ENCODE data around the gene CELA2B. TPM values are rescaled to one million over a fixed set of nuclear protein-coding genes. Genes with fewer than 3 reads are reported as not detected.

The CELA2B gene
- total and polyA plus RNA-seq, 9 of the 15 experiments (the other 6 are each of a cell fraction or from before 2014, with no cell fraction given), result 0.25 to 2.1 (median 0.38) TPM; not detected in 5

DNA sequence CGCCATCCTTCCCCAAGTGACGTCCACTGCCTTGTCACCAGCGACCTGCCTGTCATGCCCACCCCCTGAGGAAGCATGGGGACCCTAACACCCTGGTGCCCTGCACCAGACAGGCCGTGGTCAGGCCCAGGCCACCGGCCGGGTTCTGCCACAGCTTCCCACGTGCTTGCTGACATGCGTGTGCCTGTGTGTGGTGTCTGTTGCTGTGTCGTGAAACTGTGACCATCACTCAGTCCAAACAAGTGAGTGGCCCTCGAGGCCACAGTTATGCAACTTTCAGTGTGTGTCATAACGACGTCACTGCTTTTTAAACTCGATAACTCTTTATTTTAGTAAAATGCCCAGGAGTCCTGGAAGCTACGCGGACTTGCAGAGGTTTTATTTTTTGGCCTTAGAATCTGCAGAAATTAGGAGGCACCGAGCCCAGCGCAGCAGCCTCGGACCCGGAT lies 46.2 kb upstream of the CELA2B start (continued):
- TF ChIP-seq, protein P1, sequence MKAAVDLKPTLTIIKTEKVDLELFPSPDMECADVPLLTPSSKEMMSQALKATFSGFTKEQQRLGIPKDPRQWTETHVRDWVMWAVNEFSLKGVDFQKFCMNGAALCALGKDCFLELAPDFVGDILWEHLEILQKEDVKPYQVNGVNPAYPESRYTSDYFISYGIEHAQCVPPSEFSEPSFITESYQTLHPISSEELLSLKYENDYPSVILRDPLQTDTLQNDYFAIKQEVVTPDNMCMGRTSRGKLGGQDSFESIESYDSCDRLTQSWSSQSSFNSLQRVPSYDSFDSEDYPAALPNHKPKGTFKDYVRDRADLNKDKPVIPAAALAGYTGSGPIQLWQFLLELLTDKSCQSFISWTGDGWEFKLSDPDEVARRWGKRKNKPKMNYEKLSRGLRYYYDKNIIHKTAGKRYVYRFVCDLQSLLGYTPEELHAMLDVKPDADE (conservative IDR thresholded peaks at IDR 0.05; ENCODE audit: control insufficient read depth, low read depth, low read length), result no peak
- no peak for TF ChIP-seq MCM3 (IDR thresholded peaks at IDR 0.05)
- no peak for TF ChIP-seq TOE1 (IDR thresholded peaks at IDR 0.05; ENCODE audit: borderline replicate concordance)
- TF ChIP-seq TOE1 (CRISPR knock-in tag; IDR thresholded peaks at IDR 0.05; ENCODE audit: borderline replicate concordance, low read depth), result no peak
- TF ChIP-seq ZNF57 (CRISPR knock-in tag; IDR thresholded peaks at IDR 0.05), result no peak
- TF ChIP-seq SPI1 (IDR thresholded peaks at IDR 0.05; ENCODE audit: borderline replicate concordance, low read depth, low read length), result no peak
- TF ChIP-seq RFX7 (CRISPR knock-in tag; IDR thresholded peaks at IDR 0.05), result no peak
- TF ChIP-seq HOXB6 (CRISPR knock-in tag; IDR thresholded peaks at IDR 0.05; ENCODE audit: borderline replicate concordance), result no peak
- TF ChIP-seq COPS2 (conservative IDR thresholded peaks at IDR 0.05), result no peak
- TF ChIP-seq SRSF9 (IDR thresholded peaks at IDR 0.05; ENCODE audit: borderline replicate concordance, low read depth, low read length), result no peak
- TF ChIP-seq SOX6 (IDR thresholded peaks at IDR 0.05), result no peak
- no peak for TF ChIP-seq ZNF695 (CRISPR knock-in tag; IDR thresholded peaks at IDR 0.05)
- no peak for TF ChIP-seq NELFE (IDR thresholded peaks at IDR 0.05; ENCODE audit: insufficient read depth, insufficient read length)
- TF ChIP-seq, protein P2, sequence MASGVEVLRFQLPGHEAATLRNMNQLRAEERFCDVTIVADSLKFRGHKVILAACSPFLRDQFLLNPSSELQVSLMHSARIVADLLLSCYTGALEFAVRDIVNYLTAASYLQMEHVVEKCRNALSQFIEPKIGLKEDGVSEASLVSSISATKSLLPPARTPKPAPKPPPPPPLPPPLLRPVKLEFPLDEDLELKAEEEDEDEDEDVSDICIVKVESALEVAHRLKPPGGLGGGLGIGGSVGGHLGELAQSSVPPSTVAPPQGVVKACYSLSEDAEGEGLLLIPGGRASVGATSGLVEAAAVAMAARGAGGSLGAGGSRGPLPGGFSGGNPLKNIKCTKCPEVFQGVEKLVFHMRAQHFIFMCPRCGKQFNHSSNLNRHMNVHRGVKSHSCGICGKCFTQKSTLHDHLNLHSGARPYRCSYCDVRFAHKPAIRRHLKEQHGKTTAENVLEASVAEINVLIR (CRISPR knock-in tag; IDR thresholded peaks at IDR 0.05), result no peak
- no peak for TF ChIP-seq ATF1 (CRISPR knock-in tag; IDR thresholded peaks at IDR 0.05)
- TF ChIP-seq ATF1 (tag; IDR thresholded peaks at IDR 0.05), result peak; percentile 63
- peak; percentile 64; the same call in 1 of the 2 replicates for TF ChIP-seq ATF7 (IDR thresholded peaks at IDR 0.05)
- no peak for TF ChIP-seq POLR2AphosphoS2 (IDR thresholded peaks at IDR 0.05; ENCODE audit: low read length)
- TF ChIP-seq CREM (IDR thresholded peaks at IDR 0.05; ENCODE audit: low read depth), result peak; percentile 47; the same call in 1 of the 2 replicates
- TF ChIP-seq BCOR (IDR thresholded peaks at IDR 0.05), result no peak
- peak; percentile 60 for TF ChIP-seq CEBPG (CRISPR knock-in tag; IDR thresholded peaks at IDR 0.05)
- peak; percentile 48 to 69; a peak in 2 of 4 replicates for TF ChIP-seq CEBPG (tag; conservative IDR thresholded peaks at IDR 0.05 in 1 of 2, IDR thresholded peaks at IDR 0.05 in 1 of 2)
- peak; percentile 57; the same call in 1 of the 2 replicates for TF ChIP-seq FOSL1 (tag; conservative IDR thresholded peaks at IDR 0.05)
- TF ChIP-seq, protein P3, sequence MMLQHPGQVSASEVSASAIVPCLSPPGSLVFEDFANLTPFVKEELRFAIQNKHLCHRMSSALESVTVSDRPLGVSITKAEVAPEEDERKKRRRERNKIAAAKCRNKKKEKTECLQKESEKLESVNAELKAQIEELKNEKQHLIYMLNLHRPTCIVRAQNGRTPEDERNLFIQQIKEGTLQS (IDR thresholded peaks at IDR 0.05), result peak; percentile 79
- TF ChIP-seq, protein P3 (CRISPR knock-in tag; conservative IDR thresholded peaks at IDR 0.05), result no peak
